HG02798 (cell line): ENCODE measurements around the gene LAMB3.
A peak's percentile ranks its signal among the peaks of the same experiment; 100 is the strongest.
"Not testable (repeated sequence)": the region's sequence is repeated elsewhere in the genome, so short reads cannot be mapped to it uniquely, and the experiment has no call there.

Experiments
- ATAC-seq: cut with Tn5 transposase; IDR thresholded peaks from one replicate; pipeline ENCODE4 v1.9.1; 2021; ENCODE audit warnings: mild to moderate bottlenecking; ENCODE audit not compliant: unreplicated experiment, poor library complexity

The LAMB3 gene

DNA sequence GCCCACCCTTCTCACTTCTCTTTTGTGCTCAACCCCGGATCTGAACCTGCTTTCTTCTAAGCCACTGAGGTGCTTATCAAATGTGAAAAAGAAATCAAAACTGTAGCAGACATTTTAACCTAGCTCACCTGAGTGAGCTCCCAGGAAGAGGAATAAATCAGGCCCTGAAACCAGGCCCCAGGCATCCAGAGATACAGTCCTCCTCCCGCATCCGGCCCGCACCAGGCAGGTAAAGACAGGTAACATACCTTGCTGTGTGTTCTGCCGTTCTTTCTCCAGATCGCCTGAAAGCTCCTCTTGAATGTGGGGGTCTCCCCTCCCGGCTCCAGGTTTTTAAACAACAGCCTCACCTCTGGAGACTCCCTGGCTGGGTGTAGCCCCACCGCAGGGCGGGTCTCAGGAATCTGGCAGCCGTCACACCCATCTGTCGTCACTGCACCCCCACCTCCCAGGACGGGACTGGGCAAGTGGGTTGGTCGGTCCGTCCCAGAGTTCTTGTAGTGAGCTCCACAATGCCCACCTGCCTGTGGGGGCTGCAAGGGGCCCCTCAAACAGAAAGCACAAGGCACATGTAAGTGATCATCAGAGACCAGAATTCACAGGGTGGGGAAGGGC is at the start of gene LAMB3:
Gene LAMB3 (minus strand): TSS at position 305 of the 615 bp plus-strand sequence. CDS start 1,481 bp downstream, outside the sequence.
- ATAC-seq, result no peak

DNA sequence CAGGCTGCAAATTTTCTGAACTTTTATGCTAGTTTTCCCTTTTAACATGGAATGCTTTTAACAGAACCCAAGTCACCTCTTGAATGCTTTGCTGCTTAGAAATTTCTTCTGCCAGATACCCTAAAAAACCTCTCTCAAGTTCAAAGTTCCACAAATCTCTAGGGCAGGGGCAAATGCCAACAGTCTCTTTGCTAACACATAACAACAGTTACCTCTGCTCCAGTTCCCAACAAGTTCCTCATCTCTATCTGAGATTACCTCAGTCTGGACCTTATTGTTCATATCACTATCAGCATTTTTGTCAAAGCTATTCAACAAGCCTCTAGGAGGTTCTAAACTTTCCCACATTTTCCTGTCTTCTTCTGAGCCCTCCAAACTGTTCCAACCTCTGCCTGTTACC is 48.5 kb upstream of the LAMB3 start:
- ATAC-seq, result not testable (repeated sequence)

DNA sequence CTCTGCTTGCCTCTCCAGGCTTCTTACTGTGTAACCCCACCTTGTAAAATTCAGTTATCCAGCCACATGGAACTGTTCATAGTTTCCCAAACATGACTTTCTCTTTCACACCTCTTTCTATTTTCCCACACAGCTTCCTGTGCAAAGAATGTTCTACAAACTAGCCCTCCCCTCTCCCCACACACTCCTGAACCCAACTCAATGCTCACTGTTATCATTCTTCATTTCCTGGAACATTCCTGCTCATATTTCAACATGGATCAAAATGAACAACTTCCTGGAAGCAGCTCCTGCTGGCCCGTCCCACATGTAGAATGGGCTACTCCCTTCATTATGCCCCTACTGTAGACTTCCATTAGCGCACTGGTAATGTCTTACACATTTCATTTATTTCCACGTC is 44.9 kb upstream of the LAMB3 start:
- ATAC-seq, result no peak

DNA sequence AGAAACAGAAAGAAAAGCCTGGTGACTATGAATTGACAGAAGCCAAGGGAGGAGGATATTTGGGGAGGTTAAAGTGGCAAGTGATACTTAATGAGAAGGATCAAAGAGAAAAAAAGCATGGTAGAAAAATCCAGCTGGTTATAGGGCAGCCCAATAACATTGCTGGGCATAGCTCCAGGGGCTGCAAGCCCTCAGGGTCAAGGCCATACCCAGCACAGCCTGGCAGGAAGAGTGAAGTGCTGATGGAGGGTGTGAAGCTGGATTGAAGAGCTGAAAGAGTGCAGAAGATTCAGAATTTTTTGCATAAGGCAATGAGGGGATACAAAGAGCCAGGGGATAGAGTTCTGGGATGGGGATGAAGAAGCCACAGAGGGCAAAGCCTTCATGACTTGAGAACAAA is 44.4 kb upstream of the LAMB3 start:
- no peak for ATAC-seq

DNA sequence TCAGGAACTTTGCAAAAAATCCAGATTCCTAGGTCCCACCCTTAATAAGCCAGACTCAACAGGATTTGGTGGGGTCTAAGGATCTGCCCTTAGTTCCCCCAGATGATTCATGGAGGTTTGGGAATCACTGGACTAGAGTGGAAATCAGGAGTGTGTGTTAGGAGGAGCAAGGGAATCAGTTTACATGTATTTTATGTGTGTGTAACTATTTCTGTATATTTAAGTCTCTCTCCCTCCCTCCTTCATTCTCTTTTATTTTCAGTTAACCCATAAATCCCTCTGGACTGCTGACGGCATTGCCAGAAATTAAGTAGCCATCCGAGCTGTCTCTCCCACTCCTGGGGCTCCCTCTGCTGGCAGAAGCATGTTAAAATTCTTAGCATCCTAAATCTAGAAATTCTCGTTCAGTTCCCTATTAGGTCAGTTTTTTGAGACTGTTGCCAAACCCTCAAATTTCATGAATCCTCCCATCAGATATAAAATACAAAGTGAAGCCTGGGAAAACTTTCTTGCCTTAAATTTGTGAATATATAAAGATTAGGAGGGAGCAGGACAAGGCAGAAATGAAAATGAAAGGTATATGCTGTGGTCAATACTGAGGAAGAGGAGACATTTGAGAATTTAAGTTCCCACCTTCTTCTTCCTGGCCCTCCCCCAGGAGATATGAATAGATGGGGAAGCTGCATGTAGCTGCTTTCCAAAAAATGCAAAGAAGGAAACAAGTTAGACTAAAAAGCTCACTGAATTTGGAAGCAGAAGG is 40.7 kb upstream of the LAMB3 start:
- peak; percentile 69 for ATAC-seq

DNA sequence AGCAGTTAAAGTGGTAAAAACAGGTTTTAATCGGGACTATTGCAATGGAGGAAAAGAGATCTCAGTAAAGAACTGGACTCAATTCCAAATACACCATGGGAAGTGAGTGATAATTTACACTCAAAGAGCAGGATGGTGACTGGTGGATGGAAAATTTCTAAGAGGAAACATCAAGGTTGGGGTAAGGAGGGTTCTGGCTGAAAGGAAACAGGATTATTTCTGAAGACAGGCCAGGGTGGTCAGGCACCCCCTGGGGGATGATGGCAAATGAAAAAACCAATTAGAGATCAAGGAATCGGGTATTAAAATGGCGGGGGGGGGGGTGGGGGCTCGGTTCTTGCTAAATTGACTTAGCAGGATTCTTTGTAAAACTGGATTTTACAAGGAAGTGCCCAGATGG is 40.1 kb upstream of the LAMB3 start:
- no peak for ATAC-seq

DNA sequence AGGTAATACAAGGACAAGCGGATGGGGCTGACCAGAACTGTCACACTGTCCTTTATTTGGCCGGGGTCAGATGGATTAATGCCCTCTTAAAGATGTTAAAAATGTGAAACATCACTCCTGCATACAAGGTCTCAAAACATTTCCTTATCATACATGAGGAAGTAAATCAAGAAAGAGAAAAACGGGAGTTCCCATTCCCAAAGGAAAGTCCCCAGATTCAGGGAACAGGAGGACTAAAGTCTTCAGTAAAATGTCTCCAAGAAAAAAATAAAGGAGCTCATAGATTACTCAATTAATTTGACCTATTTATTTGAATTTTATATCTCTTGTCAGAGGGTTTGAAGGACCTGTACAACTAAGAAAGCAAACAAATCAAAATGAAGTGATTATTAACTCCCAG is 39.0 kb upstream of the LAMB3 start:
- ATAC-seq, result no peak

DNA sequence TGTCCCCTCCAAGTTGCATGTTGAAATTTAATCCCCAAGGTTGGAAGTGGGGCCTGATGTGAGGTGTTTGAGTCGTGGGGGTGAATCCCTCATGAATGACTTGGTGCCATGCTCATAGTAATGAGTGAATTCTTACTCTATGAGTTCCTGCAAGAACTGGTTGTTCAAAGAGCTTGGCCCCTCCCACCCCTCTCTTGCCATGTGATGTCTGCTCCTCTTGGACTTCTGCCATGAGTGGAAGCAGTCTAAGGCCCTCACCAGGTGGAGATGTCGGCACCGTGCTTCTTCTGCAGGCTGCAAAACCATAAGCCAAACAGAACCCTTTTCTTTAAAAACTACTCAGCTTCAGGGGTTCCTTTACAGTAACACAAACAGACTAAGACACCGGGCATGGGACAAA is 37.3 kb upstream of the LAMB3 start:
- no peak for ATAC-seq

DNA sequence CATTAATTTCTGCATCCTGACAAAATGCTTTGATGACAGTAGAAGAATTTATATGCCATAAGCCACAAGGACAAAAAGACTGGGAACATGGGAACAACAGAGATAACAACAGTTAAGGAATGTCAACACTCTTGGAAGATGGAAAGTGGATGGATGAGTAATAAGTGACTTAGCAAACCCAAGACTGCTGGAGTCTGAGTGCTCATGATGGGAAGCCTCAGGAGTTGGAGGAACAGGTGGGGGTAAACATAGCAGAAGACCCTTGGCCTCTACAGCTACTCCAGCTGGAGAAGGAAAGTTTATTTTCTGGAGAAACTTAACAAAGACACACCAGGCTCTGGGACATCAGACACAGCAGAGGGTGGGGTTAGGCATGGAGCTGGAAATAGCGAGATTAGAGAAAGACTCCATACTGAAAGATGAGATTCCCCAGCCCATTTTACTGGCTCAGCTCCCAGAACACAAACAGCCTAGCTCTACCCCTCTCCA is 36.6 kb upstream of the LAMB3 start:
- ATAC-seq, result no peak

DNA sequence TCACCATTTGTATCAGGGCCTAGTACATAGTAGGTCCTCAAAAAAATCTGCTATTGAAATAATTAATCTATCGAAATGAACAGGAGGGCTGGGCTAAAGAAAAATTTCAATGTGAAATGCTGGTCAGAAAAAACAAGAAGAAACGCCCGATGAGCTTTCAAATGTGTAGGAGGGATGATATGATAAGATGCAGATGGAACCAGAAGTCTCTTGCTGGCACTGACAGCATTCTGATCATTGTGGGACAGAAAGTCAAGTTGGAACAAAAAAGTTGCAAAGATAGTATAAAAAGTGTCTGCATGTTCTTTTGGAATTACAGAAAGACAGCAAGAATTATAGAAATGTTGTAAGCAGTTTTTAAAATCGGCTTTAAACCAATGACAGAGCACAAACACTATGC is 34.1 kb upstream of the LAMB3 start:
- no peak for ATAC-seq

DNA sequence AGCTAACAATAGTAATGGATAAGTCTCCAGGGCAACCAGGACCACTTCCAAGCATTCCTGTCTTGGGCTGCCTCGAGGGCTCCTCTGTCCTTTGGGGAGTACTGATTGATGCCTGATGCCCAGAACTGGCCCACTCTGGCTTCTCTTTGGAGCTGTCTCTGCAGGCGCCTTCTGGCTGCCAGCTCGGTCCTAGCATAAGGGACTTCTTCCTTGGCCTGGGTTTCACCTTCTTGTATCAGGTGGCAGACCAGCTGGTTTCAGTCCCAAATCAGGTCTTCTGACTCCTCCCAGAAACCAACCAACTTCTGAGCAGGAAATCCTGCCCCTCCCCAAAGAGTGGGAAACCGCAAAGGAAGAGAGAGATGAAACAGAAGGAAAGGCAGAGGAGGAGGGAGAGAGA is 33.6 kb upstream of the LAMB3 start:
- peak; percentile 66 for ATAC-seq

DNA sequence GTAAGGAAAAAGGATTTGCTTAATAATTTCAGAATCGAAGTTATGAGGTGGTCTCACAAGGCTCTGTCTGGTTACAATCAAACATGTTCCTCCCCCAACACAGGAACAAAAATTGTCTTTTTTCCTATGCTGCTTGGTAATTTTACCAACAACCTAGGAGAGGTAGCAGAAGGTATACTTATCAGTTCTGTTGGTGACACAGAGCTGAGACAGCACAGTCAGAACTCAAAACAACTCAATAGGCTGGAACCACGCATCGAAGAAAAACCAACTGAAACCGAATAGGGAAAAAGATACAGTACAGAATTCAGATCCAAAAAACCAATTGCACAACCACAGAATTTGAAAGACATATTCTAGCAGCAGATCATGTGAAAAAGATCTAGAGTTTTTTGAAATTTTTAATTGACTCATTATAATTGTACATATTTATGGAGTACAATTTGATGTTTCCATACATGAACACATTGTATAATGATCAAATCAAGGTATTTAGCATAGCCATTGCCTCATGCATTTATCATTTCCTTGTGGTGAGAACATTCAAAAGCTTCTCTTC is 26.8 kb upstream of the LAMB3 start:
- ATAC-seq, result no peak

DNA sequence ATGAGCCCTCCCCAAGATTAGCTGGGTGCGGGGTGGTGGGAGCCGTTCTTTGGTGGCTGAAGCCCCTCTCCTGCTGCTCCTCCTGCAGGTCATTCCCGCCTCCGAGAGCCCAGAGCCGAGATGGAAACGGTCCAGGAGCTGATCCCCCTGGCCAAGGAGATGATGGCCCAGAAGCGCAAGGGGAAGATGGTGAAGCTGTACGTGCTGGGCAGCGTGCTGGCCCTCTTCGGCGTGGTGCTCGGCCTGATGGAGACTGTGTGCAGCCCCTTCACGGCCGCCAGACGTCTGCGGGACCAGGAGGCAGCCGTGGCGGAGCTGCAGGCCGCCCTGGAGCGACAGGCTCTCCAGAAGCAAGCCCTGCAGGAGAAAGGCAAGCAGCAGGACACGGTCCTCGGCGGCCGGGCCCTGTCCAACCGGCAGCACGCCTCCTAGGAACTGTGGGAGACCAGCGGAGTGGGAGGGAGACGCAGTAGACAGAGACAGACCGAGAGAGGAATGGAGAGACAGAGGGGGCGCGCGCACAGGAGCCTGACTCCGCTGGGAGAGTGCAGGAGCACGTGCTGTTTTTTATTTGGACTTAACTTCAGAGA is 23.4 kb upstream of the LAMB3 start:
- ATAC-seq, result no peak

DNA sequence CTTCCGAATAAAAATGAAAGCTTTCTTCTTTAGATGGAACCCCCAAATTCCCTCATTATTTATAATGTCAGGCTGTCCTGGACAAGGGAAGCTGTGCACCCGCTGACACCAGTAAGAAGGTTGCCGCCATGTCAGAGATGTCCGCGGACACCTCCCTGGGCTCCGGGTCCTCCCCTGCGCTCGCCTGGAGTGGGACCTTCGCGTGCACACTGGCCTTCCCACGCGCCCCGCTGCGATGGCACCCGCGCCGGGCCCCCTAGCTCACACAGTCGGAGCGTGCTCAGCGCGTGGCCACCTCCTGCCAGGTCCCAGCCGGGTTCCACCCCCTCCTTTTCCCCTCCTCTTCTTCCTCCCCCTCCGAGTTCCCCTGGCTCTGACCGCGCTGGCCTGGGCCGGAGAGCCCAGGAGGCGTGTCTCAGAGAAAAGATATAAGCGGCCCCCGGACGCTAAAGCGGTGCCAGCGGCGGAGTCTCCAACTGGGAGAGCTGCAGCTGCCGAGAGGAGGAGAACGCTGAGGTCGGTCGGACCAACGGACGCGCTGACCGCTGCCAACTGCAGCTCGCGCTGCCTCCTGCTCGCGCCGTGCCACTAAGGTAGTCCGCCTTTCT is 22.8 kb upstream of the LAMB3 start, which contains the start of gene G0S2:
Gene G0S2 (plus strand): TSS at position 456 of the 608 bp plus-strand sequence. CDS start 273 bp downstream, outside the sequence.
- ATAC-seq, result no peak

DNA sequence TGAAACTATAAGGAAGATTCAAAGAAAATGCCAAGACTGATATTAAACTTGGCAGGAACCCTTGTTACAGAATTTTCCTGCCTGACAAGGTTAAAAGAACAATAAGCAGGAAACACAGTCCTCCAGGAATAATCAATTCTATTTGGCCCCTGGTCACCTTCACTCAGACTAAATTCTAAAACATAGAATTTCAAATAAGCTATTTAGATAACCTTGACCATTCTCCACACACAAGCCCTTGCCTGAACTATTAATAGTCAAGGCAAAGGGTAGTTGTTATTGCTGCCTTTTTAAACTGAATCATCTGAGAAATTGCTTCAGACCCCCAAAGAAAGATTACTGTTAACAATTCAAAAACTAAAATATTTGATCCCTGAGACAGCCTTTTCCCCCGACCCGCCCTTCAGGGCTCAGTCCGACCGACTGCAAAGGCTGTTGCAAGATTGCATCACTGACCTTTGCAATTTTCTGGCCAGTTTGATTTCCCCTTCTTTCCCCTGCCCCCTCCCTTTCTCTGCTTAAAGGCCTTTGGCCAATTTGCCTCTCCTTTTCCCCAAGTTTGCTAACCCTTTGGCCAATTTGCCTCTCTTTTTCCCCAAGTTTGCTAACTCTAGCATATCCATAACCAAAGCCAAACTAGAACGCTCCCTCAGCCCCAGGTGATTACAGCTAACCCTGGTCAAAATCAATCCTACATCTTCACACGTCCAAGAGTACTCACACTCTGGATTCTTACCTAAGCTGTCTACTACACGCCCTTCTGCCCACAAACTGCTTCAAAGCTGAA is 21.6 kb upstream of the LAMB3 start:
- no peak for ATAC-seq

DNA sequence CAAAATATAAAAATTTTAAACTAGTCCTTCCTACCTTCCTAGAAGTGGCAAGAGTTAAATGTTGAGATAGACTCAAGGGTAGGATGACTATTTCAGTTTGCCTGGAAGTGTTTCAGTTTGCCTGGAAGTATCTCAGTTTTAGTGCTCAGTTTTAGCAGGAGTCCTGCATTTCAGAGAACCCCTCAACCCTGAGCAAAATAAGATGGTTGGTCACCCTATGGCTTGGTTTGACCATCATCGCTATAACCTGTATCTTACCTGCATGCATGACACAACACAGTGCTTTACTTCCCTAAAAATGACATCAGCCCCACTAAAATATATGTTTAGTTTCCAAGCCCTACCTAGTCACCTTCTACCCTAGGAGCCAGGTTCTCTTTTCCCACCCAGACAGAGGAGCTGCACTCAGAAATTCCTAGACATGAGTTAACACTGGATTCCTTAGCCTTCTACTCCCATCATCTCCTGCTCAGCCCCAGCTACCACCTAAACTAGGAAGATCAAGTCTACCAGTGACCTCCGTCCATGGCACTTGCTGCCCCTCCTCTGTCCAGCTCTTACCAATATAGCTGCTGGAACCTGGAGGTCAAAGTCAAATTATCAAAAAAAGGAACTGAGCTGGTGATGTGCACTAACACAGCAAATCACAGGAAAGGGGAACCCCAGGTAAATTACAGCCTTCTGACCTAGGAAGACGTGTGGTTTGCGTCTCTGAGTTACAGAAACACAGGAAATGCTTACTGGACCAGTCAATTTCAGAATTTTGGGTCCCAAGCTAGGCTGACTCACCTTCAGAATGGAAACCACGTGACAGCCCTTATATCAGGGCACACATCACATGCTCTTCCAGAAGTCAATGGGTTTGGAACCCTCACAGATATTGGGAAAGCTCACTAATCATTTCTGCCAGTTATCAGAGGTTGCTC is 20.7 kb upstream of the LAMB3 start:
- ATAC-seq, result peak; percentile 91

DNA sequence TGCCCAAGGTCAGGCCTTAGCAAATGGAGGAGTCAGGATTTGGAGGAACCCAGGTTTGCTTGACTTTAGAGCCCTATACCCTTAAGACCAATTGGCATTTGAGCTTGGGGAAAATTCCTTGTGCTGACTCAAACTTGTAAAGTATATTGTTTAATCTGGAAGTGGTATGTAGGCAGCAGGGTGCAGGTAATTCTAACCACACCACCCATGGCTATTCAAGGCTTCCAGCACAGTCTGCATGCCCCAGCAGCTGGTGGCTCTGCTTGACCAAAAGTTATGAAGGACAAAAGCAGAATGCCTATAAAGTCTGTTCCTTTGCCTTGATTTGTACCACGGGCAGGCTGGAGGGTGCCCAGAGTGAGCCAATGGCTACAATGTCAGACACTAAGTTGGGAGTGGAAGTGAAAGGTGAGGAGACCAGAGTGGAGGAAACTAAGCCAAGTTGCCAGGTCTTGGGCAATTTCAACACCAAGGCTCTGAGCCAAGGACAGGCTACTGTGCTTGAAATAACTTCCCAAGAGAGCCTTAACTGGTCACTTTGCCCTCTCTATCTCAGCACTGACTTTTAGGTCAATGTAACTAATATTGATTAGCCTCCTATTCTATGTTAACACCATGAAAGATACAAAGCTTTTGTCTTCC is 18.3 kb upstream of the LAMB3 start:
- ATAC-seq, result no peak

DNA sequence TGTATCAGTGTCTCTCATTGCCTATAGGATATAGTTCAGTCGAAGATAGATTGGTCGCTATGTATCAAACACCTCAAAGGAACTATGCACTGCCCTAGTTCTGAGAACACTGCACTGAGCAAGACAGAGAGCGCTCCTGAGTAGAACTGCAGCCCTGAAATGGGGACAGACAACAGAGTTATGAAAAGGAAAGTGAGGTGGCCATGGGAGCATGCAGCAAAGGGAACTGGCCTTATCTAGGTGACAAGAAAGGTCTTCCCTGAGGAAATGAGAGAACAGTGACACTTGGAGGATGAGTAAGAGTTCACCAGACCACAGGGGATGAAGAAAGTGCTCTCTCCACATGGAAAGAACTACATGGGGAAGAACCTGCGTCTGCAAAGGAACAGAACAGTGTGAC is 15.5 kb upstream of the LAMB3 start:
- no peak for ATAC-seq
